Measurements from ENCODE around the gene RELB. TPM values are rescaled to one million over a fixed set of nuclear protein-coding genes. Genes with fewer than 3 reads are reported as not detected.

Gene RELB
- total and polyA plus RNA-seq, 8 donors, result 8.3 to 33.5 (median 17.5) TPM

GRCh38 chr19:44988896-44989556 lies 12.2 kb upstream of the RELB start:
- TF ChIP-seq CTCF (IDR thresholded peaks at IDR 0.05), result peak; percentile 10 to 33 (median 20)
- Histone ChIP-seq H3K36me3 (peaks cover 0 to 31% (median 8%) of the 10 kb centered on the region in 3 donors), H3K4me3 (no peak overlapping the region), H3K27me3 (no peaks in the 10 kb centered on the region), H3K4me1 (no peaks in the 10 kb centered on the region), H3K27ac (no peak overlapping the region), H3K9me3 (no peaks in the 10 kb centered on the region)
- DNase-seq, result peak in 5 of 6 donors; percentile 39 to 78 (median 67)
- intact Hi-C loops (cut with DNase I), result no loop called here
- FAIRE-seq, result no peak
- peak; percentile 41 to 68 (median 66) for ATAC-seq
- 77 to 79% methylated on average over 15 of the region's 15 CpGs for WGBS, 2 donors

- Histone ChIP-seq H3K36me3 (peaks cover 0 to 31% (median 8%) of the 10 kb centered on the region in 3 donors), H3K4me3 (no peak overlapping the region), H3K4me1 (no peaks in the 10 kb centered on the region), H3K27me3 (no peaks in the 10 kb centered on the region), H3K27ac (no peak overlapping the region), H3K9me3 (no peaks in the 10 kb centered on the region)
- FAIRE-seq (no peak), DNase-seq (no peak), ATAC-seq (peak in 1 of 4 donors; percentile 23)
- 85 to 88% methylated on average over 14 of the region's 14 CpGs for WGBS, 2 donors
- TF ChIP-seq CTCF (IDR thresholded peaks at IDR 0.05), result no peak
- intact Hi-C loops (cut with DNase I), result no loop called here
These were observed 10.8 kb upstream of the RELB start for GRCh38 chr19:44990459-44990858.

- peak in 1 of 4 donors; percentile 56 for ATAC-seq
- Histone ChIP-seq H3K9me3 (no peaks in the 10 kb centered on the region), H3K36me3 (peaks cover 0 to 31% (median 8%) of the 10 kb centered on the region in 3 donors), H3K4me1 (no peaks in the 10 kb centered on the region), H3K4me3 (no peak overlapping the region), H3K27me3 (no peaks in the 10 kb centered on the region), H3K27ac (no peak overlapping the region)
- WGBS, 2 donors, result 89 to 93% methylated on average over 12 of the region's 12 CpGs
- intact Hi-C loops (cut with DNase I), result no loop called here
- DNase-seq, result no peak
- no peak for TF ChIP-seq CTCF (IDR thresholded peaks at IDR 0.05)
- FAIRE-seq, result no peak
These were observed 10.3 kb upstream of the RELB start for GRCh38 chr19:44990966-44991365.

GRCh38 chr19:44992336-44993163 lies 8.7 kb upstream of the RELB start:
- Histone ChIP-seq H3K4me3 (no peak overlapping the region), H3K9me3 (no peaks in the 10 kb centered on the region), H3K27ac (no peak overlapping the region), H3K4me1 (no peaks in the 10 kb centered on the region), H3K36me3 (peaks cover 0 to 26% (median 8%) of the 10 kb centered on the region in 3 donors), H3K27me3 (no peaks in the 10 kb centered on the region)
- 92 to 96% methylated on average over 44 of the region's 44 CpGs for WGBS, 2 donors
- TF ChIP-seq CTCF (IDR thresholded peaks at IDR 0.05), result no peak
- DNase-seq (peak in 1 of 6 donors; percentile 64), ATAC-seq (no peak), FAIRE-seq (no peak)
- intact Hi-C loops (cut with DNase I), result no loop called here

All from pancreas (tissue), 10 donors.